Heart left ventricle (tissue), 16 donors: ENCODE measurements around the gene ZNRF2. TPM values are rescaled to one million over a fixed set of nuclear protein-coding genes. Genes with fewer than 3 reads are reported as not detected.
"Not testable (repeated sequence)": the region's sequence is repeated elsewhere in the genome, so short reads cannot be mapped to it uniquely, and the experiment has no call there.

Source experiments
- ATAC-seq, 4 donors: fragments of 200-7000 bp; cut with Tn5 transposase; one replicate each; pipeline ENCODE4 v1.9.1; 2020 to 2022; ENCODE audit warnings: moderate library complexity in 4 of 4, mild to moderate bottlenecking in 3 of 4, moderate number of reproducible peaks in 1 of 4
- DNase-seq, 5 donors: peaks; one replicate each; pipeline ENCODE4 v3.0.0-alpha.2; 2020
- H3K27ac ChIP-seq, 12 donors: fragments of 200-600 bp; sonication (generic) in 4 of 12; one replicate each; pipeline versions ENCODE4 v1.5.0 to v1.8.0; 2016 to 2022; ENCODE audit warnings: mild to moderate bottlenecking in 2 of 12
- H3K27me3 ChIP-seq, 9 donors: fragments of 200-600 bp; sonication (generic) in 2 of 9; one replicate each; pipeline versions ENCODE4 v1.5.1 to v1.8.0; 2016 to 2022; ENCODE audit warnings: mild to moderate bottlenecking in 3 of 9
- H3K36me3 ChIP-seq, 9 donors: fragments of 200-600 bp; sonication (generic) in 2 of 9; one replicate each; pipeline versions ENCODE4 v1.5.0 to v1.8.0; 2018 to 2022; ENCODE audit warnings: mild to moderate bottlenecking in 2 of 9
- H3K4me1 ChIP-seq, 12 donors: fragments of 200-600 bp; sonication (generic) in 4 of 12; one replicate each; pipeline versions ENCODE4 v1.5.0 to v1.8.0; 2016 to 2022; ENCODE audit warnings: mild to moderate bottlenecking in 3 of 12
- H3K4me3 ChIP-seq, 12 donors: fragments of 200-600 bp; sonication (generic) in 4 of 12; one replicate each; pipeline versions ENCODE4 v1.5.0 to v1.8.0; 2017 to 2022; ENCODE audit warnings: mild to moderate bottlenecking in 9 of 12, moderate library complexity in 4 of 12
- H3K9me3 ChIP-seq, 12 donors: fragments of 200-600 bp; sonication (generic) in 4 of 12; one replicate each; pipeline versions ENCODE4 v1.5.0 to v1.8.0; 2016 to 2022; ENCODE audit warnings: mild to moderate bottlenecking in 1 of 12
- CTCF ChIP-seq, 12 donors: fragments of 200-600 bp; sonication (generic) in 4 of 12; IDR thresholded peaks; one replicate each; pipeline versions ENCODE4 v1.5.0 to v1.8.0; 2018 to 2022; ENCODE audit warnings: antibody characterized with exemption in 12 of 12, mild to moderate bottlenecking in 5 of 12
- POLR2A ChIP-seq, 2 donors: fragments of 450-650 bp; IDR thresholded peaks; one replicate each; pipeline ENCODE4 v1.6.1; 2017; ENCODE audit warnings: antibody characterized with exemption in 2 of 2, mild to moderate bottlenecking in 2 of 2, moderate library complexity in 2 of 2
- WGBS, 4 donors: extraction: QIAGEN DNeasy Blood & Tissue Kit in 2 of 4; methylation state at CpG; one replicate each; pipeline versions ENCODE4 v1.1.5 to v1.1.7; 2013 to 2018; 5-methylcytosine and 5-hydroxymethylcytosine counted together
- intact Hi-C, 10 donors: fragments of 100-400 bp; cut with DNase I; formaldehyde crosslinking; loops; one replicate each; pipeline versions ENCODE4 v1.11.1 to v1.14.2; 2022
- polyA plus RNA-seq, 2 donors: library from polyadenylated mRNA; stranded (reverse); fragments of 200-250 nt; gene quantifications; one replicate each; pipeline ENCODE4 v1.2.3, GENCODE V29; 2013
- total RNA-seq, 9 donors: library from RNA; depleted of rRNA in 2 of 9; stranded (reverse); fragments of >200 nt in 2 of 9; fragmentation: NEBNext Ultra II Directional in 3 of 9; extraction: Animal tissue kit (Norgen Biotek cat#: 25700) in 3 of 9; gene quantifications; one replicate each; pipeline versions ENCODE4 v1.1.0 to v1.2.4, GENCODE V29; 2016 to 2023
- donor health status: ischemic (EF 13 %, LVEDD 7.1; RV severe dilation, severe dysfunction).
- donor health status: healthy with polysubstance abuse.
- donor health status: DM: no; HTN: yes; CAD: no.
- donor health status: DM: no; HTN: no; CAD: no.
- donor health status: ischemic (EF 25% LVEDD 6.9; RV normal size, moderate dysfunction).
- donor health status: ischemic (EF 25% LVEDD 5.7; RV mildly dilated, moderate dysfunction).
- donor health status: healthy.
- donor health status: DM: yes; HTN: yes; CAD: no.
- donor health status: ischemic (EF 35%, LVEDD 5.7; RV mildly dilated, moderate dysfunction).
- donor health status: nonischemic (EF 11% LVEDD 7.7; RV severe dilation, severe dysfunction).
- donor health status: DM: yes; HTN: yes; CAD: no.
- donor health status: PGD.
- donor health status: ischemic (EF 29% LVEDD 5.4; RV normal size, mild dysfunction).
- donor health status: nonischemic (EF 23%, LVEDD 6.1; RV moderate dilation, normal function).

ZNRF2 gene
- total and polyA plus RNA-seq, 11 donors = 2.7 to 15.2 (median 10.4) TPM

GRCh38 chr7:30379131-30379530 is 94.7 kb downstream of the ZNRF2 start:
- peaks cover 0 to 18% (median 9%) of the 10 kb centered on the region in 12 donors for H3K9me3 ChIP-seq
- 84 to 91% (median 89%) methylated on average over 4 of the region's 4 CpGs for WGBS, 4 donors
- ATAC-seq = no peak
- H3K4me1 ChIP-seq = no peaks in the 10 kb centered on the region
- H3K27me3 ChIP-seq = no peaks in the 10 kb centered on the region
- H3K4me3 ChIP-seq = no peak overlapping the region
- H3K27ac ChIP-seq = no peak overlapping the region
- no peak for TF ChIP-seq CTCF (IDR thresholded peaks at IDR 0.05)
- TF ChIP-seq POLR2A (IDR thresholded peaks at IDR 0.05) = no peak
- intact Hi-C loops = no loop called here
- no peak for DNase-seq
- no peaks in the 10 kb centered on the region for H3K36me3 ChIP-seq

DNA sequence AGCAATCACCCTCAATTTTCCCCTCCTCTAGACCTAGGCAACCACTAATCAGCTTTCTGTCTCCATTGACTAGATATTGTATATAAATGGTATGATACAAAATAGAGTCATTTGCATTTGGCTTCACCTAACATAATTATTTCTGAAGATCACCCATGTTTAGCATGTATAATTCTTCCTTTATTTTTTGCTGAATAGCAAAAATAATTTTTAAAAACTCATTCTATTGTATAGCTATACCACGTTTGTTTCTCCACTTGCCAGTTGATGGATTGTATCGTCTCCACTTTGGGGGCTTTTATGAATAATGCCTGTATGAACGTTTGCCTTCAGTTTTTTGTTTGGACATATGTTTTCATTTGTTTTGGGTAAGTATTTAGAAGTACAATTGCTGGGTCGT is 95.3 kb downstream of the ZNRF2 start:
- intact Hi-C loops = no loop called here
- ATAC-seq = no peak
- no peak for DNase-seq
- H3K4me1 ChIP-seq = no peaks in the 10 kb centered on the region
- TF ChIP-seq POLR2A (IDR thresholded peaks at IDR 0.05) = no peak
- no peak for TF ChIP-seq CTCF (IDR thresholded peaks at IDR 0.05)
- H3K27me3 ChIP-seq = no peaks in the 10 kb centered on the region
- WGBS, 4 donors = 82 to 86% (median 84%) methylated on average over 4 of the region's 4 CpGs
- H3K9me3 ChIP-seq = peaks cover 0 to 18% (median 9%) of the 10 kb centered on the region in 12 donors
- no peaks in the 10 kb centered on the region for H3K36me3 ChIP-seq
- H3K27ac ChIP-seq = no peak overlapping the region
- no peak overlapping the region for H3K4me3 ChIP-seq

DNA sequence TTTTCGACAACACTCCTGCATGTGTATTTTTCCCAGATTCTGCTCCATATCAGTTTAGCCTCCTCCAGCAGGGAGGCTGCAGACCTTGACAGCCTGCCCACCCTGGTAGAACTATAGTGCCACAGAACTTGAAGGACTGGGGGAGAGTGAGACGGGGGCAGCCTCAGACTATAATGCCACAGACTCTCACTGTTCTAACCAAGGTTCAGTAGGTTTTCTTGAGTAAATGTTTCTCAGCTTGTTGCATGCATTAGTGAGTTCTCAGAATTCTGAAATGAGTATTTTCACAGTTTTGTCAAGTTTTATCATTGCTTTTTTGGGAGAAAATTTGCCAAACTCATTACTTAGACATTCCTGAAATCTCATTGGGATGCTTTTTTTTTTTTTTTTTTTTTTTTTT is 95.9 kb downstream of the ZNRF2 start:
- TF ChIP-seq POLR2A (IDR thresholded peaks at IDR 0.05) (no peak), CTCF (IDR thresholded peaks at IDR 0.05) (no peak)
- Histone ChIP-seq H3K4me3 (no peak overlapping the region), H3K27me3 (no peaks in the 10 kb centered on the region), H3K4me1 (no peaks in the 10 kb centered on the region), H3K9me3 (peaks cover 0 to 18% (median 9%) of the 10 kb centered on the region in 12 donors), H3K36me3 (no peaks in the 10 kb centered on the region), H3K27ac (no peak overlapping the region)
- WGBS, 4 donors = 94 to 98% (median 96%) methylated on average over 2 of the region's 2 CpGs
- no peak for ATAC-seq
- intact Hi-C loops = no loop called here
- no peak for DNase-seq

GRCh38 chr7:30380824-30381223 is 96.4 kb downstream of the ZNRF2 start:
- H3K4me3 ChIP-seq, H3K27me3 ChIP-seq, H3K36me3 ChIP-seq, H3K27ac ChIP-seq, intact Hi-C loops, ATAC-seq, H3K4me1 ChIP-seq, DNase-seq: not testable (repeated sequence)
- 94 to 96% (median 95%) methylated on average over 4 of the region's 4 CpGs for WGBS, 4 donors
- H3K9me3 ChIP-seq = peaks cover 0 to 18% (median 9%) of the 10 kb centered on the region in 12 donors

- no peak for TF ChIP-seq CTCF (IDR thresholded peaks at IDR 0.05)
- no peak for TF ChIP-seq POLR2A (IDR thresholded peaks at IDR 0.05)
- H3K9me3 ChIP-seq = peaks cover 0 to 18% (median 9%) of the 10 kb centered on the region in 12 donors
- no peaks in the 10 kb centered on the region for H3K36me3 ChIP-seq
- no peak for DNase-seq
- no peaks in the 10 kb centered on the region for H3K27me3 ChIP-seq
- H3K4me3 ChIP-seq = no peak overlapping the region
- H3K4me1 ChIP-seq = no peaks in the 10 kb centered on the region
- intact Hi-C loops = no loop called here
- WGBS, 4 donors = 53 to 98% (median 91%) methylated on average over 1 of the region's 1 CpG
- H3K27ac ChIP-seq = no peak overlapping the region
- no peak for ATAC-seq
These were observed 98.2 kb downstream of the ZNRF2 start for GRCh38 chr7:30382607-30383006.
